Lower leg skin (tissue), 4 donors: ENCODE data around the gene STRN. TPM values are rescaled to one million over a fixed set of nuclear protein-coding genes. Genes with fewer than 3 reads are reported as not detected.

Experiments
- DNase-seq, 2 donors: peaks; one replicate each; pipeline ENCODE4 v3.0.0-alpha.2; 2019; ENCODE audit warnings: low spot score in 2 of 2
- H3K4me3 ChIP-seq: fragments of 200-600 bp; sonication (generic); 2 replicates; pipeline ENCODE4 v1.5.1; 2017; ENCODE audit warnings: mild to moderate bottlenecking, low read depth; ENCODE audit not compliant: poor library complexity, severe bottlenecking
- POLR2A ChIP-seq, 2 donors: fragments of 450-650 bp; IDR thresholded peaks; one replicate each; pipeline ENCODE4 v1.6.1; 2016 to 2017; ENCODE audit warnings: antibody characterized with exemption in 2 of 2, mild to moderate bottlenecking in 1 of 2, moderate library complexity in 1 of 2
- WGBS, 2 donors: methylation state at CpG; one replicate each; pipeline ENCODE4 v1.1.5; 2018; 5-methylcytosine and 5-hydroxymethylcytosine counted together
- intact Hi-C: fragments of 100-400 bp; cut with DNase I; formaldehyde crosslinking; loops from one replicate; pipeline ENCODE4 v1.15.0; 2023; ENCODE audit warnings: low total_unique reads
- total RNA-seq, 4 donors: library from RNA; depleted of rRNA; stranded (reverse); fragments of >200 nt; gene quantifications; one replicate each; pipeline ENCODE4 v1.1.0, GENCODE V29; 2016
- TF ChIP-seq, protein P1 (sequence below), 3 donors: fragments of 450-650 bp; IDR thresholded peaks; one replicate each; pipeline ENCODE4 v1.5.1; 2016; ENCODE audit warnings: antibody characterized with exemption in 3 of 3, mild to moderate bottlenecking in 3 of 3, moderate library complexity in 2 of 3

The STRN gene
- total RNA-seq, 4 donors from 2014 or later: 34.4 to 41.9 (median 37.9) TPM

DNA sequence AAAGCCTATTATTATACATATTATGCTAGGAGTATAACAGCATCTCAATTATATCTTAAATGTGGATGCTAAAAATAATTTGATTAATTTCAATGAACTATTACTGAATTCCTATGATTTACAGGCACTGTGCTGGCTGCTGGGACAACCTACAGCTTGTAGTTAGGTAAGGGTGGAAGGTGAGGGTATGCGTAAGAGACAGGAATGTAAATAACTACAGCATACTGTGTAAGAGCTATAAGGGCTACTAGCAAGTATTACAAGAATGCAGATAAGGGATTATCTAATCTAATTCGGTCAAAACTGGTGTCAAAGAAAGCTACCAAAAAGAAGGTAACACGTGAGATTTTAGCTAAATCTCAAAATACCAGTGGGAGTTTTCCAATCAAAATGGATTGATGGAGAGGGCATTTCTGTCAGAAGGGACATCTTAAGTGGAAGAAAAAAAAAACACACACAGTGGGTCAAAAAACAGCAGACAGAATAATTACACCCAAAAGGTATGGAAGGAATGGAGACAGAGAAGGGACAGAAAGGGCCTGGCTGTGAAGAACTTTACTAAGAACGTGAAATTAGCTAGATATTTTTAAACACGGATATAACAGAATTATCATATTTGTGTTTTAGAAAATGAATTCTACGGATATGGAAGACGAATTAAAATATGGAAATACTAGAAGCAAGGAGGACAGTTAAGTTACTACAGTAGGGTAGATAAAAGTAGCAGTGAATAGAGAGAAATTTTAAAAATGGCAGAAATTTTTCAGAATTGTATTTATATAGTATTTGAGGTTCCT lies 47.1 kb downstream of the STRN start:
- WGBS, 2 donors: 82 to 93% methylated on average over 7 of the region's 7 CpGs
- intact Hi-C loops: no loop called here
- no peak overlapping the region for H3K4me3 ChIP-seq
- TF ChIP-seq, protein P1, sequence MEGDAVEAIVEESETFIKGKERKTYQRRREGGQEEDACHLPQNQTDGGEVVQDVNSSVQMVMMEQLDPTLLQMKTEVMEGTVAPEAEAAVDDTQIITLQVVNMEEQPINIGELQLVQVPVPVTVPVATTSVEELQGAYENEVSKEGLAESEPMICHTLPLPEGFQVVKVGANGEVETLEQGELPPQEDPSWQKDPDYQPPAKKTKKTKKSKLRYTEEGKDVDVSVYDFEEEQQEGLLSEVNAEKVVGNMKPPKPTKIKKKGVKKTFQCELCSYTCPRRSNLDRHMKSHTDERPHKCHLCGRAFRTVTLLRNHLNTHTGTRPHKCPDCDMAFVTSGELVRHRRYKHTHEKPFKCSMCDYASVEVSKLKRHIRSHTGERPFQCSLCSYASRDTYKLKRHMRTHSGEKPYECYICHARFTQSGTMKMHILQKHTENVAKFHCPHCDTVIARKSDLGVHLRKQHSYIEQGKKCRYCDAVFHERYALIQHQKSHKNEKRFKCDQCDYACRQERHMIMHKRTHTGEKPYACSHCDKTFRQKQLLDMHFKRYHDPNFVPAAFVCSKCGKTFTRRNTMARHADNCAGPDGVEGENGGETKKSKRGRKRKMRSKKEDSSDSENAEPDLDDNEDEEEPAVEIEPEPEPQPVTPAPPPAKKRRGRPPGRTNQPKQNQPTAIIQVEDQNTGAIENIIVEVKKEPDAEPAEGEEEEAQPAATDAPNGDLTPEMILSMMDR (IDR thresholded peaks at IDR 0.05): no peak
- no peak for TF ChIP-seq POLR2A (IDR thresholded peaks at IDR 0.05)
- DNase-seq: no peak

DNA sequence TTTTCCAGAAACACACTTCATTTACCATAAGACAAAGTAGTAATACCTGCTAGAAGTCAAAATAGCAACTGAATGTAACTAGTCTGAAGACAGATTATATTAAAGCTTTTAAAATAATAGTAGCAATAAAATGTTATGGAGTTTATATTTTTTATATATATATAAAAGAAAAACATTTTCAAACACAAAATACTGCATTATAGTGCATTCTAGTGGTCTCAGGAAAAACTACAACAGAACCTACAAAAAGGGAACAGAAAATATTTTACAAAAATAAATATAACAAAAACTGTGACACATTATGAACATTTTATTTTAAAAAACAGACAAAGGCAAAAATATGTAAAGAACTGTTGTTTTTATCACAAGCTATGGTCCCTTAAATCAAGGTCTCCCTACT lies 48.0 kb downstream of the STRN start:
- intact Hi-C loops: no loop called here
- no peak overlapping the region for H3K4me3 ChIP-seq
- no peak for DNase-seq
- TF ChIP-seq POLR2A (IDR thresholded peaks at IDR 0.05): no peak
- TF ChIP-seq, protein P1 (IDR thresholded peaks at IDR 0.05): no peak

- no peak overlapping the region for H3K4me3 ChIP-seq
- intact Hi-C loops: no loop called here
- 88 to 97% methylated on average over 1 of the region's 1 CpG for WGBS, 2 donors
- TF ChIP-seq, protein P1 (IDR thresholded peaks at IDR 0.05): no peak
- no peak for TF ChIP-seq POLR2A (IDR thresholded peaks at IDR 0.05)
- DNase-seq: no peak
Observed at GRCh38 chr2:36915627-36916026, 50.7 kb downstream of the STRN start.

DNA sequence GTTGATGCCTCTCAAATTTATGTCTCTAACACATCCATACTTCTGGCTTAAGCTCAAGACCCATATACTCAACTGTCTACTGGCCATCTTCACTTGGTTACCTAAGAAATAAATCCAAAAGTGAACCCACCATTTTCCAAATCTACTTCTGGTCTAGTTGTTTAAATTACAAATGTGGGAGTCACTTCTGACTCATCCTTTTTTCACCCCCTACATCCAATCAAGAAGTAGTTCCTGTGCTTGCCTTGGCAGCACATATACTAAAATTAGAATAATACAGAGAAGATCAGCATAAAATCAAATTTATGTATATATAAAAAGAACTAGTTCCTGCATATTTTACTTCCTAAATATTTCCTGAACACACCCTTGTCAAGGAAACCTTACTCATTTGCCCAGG lies 53.6 kb downstream of the STRN start:
- no peak overlapping the region for H3K4me3 ChIP-seq
- no peak for DNase-seq
- no peak for TF ChIP-seq POLR2A (IDR thresholded peaks at IDR 0.05)
- TF ChIP-seq, protein P1 (IDR thresholded peaks at IDR 0.05): no peak
- intact Hi-C loops: no loop called here

- no peak for DNase-seq
- H3K4me3 ChIP-seq: no peak overlapping the region
- intact Hi-C loops: no loop called here
- TF ChIP-seq POLR2A (IDR thresholded peaks at IDR 0.05): no peak
- TF ChIP-seq, protein P1 (IDR thresholded peaks at IDR 0.05): no peak
Observed at GRCh38 chr2:36911012-36911411, 55.3 kb downstream of the STRN start.

DNA sequence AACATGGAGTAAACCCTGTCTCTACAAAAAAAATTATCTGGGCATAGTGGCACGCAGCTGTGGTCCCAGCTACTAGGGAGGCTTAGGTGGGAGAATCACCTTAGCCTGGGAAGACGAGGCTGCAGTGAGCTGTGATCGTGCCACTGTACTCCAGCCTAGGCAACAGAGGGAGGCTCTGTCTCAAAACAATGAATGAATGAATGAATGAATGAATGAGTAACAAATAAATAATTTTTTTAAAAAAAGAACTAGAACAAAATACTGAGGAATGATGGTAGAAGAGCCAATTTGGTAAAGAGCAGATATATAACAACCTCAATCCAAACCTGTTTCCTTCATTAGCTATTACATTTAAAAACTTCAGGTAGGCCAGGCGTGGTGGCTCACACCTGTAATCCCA lies 60.1 kb downstream of the STRN start:
- intact Hi-C loops: no loop called here
- no peak overlapping the region for H3K4me3 ChIP-seq
- no peak for DNase-seq
- TF ChIP-seq, protein P1 (IDR thresholded peaks at IDR 0.05): no peak
- TF ChIP-seq POLR2A (IDR thresholded peaks at IDR 0.05): no peak
- 95 to 100% methylated on average over 4 of the region's 4 CpGs for WGBS, 2 donors
